ENCODE measurements around the gene ZNF784. TPM values are rescaled to one million over a fixed set of nuclear protein-coding genes. Genes with fewer than 3 reads are reported as not detected.

ZNF784 gene
- total and polyA plus RNA-seq, 9 of the 15 experiments (the other 6 are each of a cell fraction or from before 2014, with no cell fraction given) = 0.14 to 6.1 (median 2.1) TPM

DNA sequence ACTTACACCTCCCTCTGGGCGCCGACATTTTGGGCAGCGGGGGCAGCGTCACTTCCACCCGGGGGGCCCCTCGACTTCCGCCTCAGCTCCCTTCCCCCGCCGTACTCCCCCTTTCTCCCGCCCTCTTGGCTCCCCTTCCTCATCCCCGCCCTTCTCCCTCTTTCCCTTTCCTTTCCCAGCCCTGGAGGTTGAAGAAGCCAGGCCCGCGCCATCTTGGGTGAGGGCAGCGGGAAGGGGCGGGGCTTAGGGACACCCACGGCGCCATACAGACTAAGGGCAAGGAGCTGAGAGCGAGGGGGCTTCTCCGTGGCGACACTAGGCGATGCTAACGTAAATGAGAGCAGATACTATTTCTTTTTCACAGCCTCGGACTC is 24.9 kb downstream of the ZNF784 start, which contains the start of gene FIZ1 (continued):
- TF ChIP-seq ZNF644 (tag; IDR thresholded peaks at IDR 0.05; ENCODE audit: low read depth) (no peak), POLR3A (IDR thresholded peaks at IDR 0.05; ENCODE audit: borderline replicate concordance, extremely low read depth, insufficient read depth, insufficient read length) (no peak), POLR2B (IDR thresholded peaks at IDR 0.05; ENCODE audit: low read depth, partially characterized antibody) (no peak), HMG20B (CRISPR knock-in tag; IDR thresholded peaks at IDR 0.05) (no peak), DPF2 (IDR thresholded peaks at IDR 0.05) (no peak), ATF3 (IDR thresholded peaks at IDR 0.05) (no peak), ATF3 (CRISPR knock-in tag; conservative IDR thresholded peaks at IDR 0.05) (no peak), MECOM (CRISPR knock-in tag; IDR thresholded peaks at IDR 0.05) (no peak), HDAC6 (IDR thresholded peaks at IDR 0.05; ENCODE audit: low read depth, low read length) (no peak), FOXJ3 (CRISPR knock-in tag; IDR thresholded peaks at IDR 0.05) (no peak), BCOR (IDR thresholded peaks at IDR 0.05) (no peak), FOS (IDR thresholded peaks at IDR 0.05; ENCODE audit: extremely low read depth, insufficient read length) (no peak), FOXA1 (IDR thresholded peaks at IDR 0.05; ENCODE audit: borderline replicate concordance) (no peak), ZBTB33 (CRISPR knock-in tag; IDR thresholded peaks at IDR 0.05) (no peak), ZNF165 (CRISPR knock-in tag; IDR thresholded peaks at IDR 0.05; ENCODE audit: borderline replicate concordance) (no peak), STAT5A (IDR thresholded peaks at IDR 0.05; ENCODE audit: borderline replicate concordance, low read length) (no peak), TAF9B (IDR thresholded peaks at IDR 0.05; ENCODE audit: partially characterized antibody) (peak; percentile 84), RAD21 (CRISPR knock-in tag; conservative IDR thresholded peaks at IDR 0.05 in 1 of 2, IDR thresholded peaks at IDR 0.05 in 1 of 2) (no peak), PRPF4 (IDR thresholded peaks at IDR 0.05; ENCODE audit: insufficient read depth, low read depth, low read length, poor library complexity, severe bottlenecking) (no peak), TRIM28 (IDR thresholded peaks at IDR 0.05) (no peak), LEF1 (IDR thresholded peaks at IDR 0.05) (peak; percentile 80; the same call in 1 of the 2 replicates), ZNF445 (CRISPR knock-in tag; IDR thresholded peaks at IDR 0.05; ENCODE audit: low read depth) (no peak)
- TF ChIP-seq, protein P1, sequence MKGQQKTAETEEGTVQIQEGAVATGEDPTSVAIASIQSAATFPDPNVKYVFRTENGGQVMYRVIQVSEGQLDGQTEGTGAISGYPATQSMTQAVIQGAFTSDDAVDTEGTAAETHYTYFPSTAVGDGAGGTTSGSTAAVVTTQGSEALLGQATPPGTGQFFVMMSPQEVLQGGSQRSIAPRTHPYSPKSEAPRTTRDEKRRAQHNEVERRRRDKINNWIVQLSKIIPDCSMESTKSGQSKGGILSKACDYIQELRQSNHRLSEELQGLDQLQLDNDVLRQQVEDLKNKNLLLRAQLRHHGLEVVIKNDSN (CRISPR knock-in tag; IDR thresholded peaks at IDR 0.05) = no peak
- TF ChIP-seq, protein P2, sequence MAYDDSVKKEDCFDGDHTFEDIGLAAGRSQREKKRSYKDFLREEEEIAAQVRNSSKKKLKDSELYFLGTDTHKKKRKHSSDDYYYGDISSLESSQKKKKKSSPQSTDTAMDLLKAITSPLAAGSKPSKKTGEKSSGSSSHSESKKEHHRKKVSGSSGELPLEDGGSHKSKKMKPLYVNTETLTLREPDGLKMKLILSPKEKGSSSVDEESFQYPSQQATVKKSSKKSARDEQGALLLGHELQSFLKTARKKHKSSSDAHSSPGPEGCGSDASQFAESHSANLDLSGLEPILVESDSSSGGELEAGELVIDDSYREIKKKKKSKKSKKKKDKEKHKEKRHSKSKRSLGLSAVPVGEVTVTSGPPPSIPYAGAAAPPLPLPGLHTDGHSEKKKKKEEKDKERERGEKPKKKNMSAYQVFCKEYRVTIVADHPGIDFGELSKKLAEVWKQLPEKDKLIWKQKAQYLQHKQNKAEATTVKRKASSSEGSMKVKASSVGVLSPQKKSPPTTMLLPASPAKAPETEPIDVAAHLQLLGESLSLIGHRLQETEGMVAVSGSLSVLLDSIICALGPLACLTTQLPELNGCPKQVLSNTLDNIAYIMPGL (CRISPR knock-in tag; IDR thresholded peaks at IDR 0.05) = no peak
- TF ChIP-seq, protein P3, sequence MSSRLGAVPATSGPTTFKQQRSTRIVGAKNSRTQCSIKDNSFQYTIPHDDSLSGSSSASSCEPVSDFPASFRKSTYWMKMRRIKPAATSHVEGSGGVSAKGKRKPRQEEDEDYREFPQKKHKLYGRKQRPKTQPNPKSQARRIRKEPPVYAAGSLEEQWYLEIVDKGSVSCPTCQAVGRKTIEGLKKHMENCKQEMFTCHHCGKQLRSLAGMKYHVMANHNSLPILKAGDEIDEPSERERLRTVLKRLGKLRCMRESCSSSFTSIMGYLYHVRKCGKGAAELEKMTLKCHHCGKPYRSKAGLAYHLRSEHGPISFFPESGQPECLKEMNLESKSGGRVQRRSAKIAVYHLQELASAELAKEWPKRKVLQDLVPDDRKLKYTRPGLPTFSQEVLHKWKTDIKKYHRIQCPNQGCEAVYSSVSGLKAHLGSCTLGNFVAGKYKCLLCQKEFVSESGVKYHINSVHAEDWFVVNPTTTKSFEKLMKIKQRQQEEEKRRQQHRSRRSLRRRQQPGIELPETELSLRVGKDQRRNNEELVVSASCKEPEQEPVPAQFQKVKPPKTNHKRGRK (tag; IDR thresholded peaks at IDR 0.05) = no peak

All from K562 (cell line).